SU-DHL-6 (cell line): ENCODE data around the gene KLF3.

Source experiments
- H2AFZ ChIP-seq: fragments of 200-600 bp; sonication (generic); 2 replicates; pipeline ENCODE4 v1.6.1; 2014; ENCODE audit warnings: low read depth, mild to moderate bottlenecking, moderate library complexity, mixed read lengths, antibody characterized with exemption, low read length; ENCODE audit not compliant: severe bottlenecking
- H3F3A ChIP-seq: fragments of 200-600 bp; shearing (Covaris generic); 2 replicates; pipeline ENCODE4 v1.6.0; 2016; ENCODE audit warnings: antibody characterized with exemption, mild to moderate bottlenecking; ENCODE audit not compliant: insufficient read depth
- H3K27ac ChIP-seq: fragments of 200-600 bp; sonication (generic); 2 replicates; pipeline ENCODE4 v1.5.1; 2016; ENCODE audit warnings: low read depth, mild to moderate bottlenecking, low read length, moderate library complexity, mixed read lengths
- H3K27me3 ChIP-seq: fragments of 200-600 bp; sonication (generic), shearing (Covaris generic); 2 replicates; pipeline ENCODE4 v1.6.0; 2014; ENCODE audit warnings: mild to moderate bottlenecking, low read length
- H3K36me3 ChIP-seq: fragments of 200-600 bp; sonication (generic); 2 replicates; pipeline ENCODE4 v1.6.1; 2014; ENCODE audit warnings: mild to moderate bottlenecking, low read length, mixed read lengths
- H3K4me2 ChIP-seq: fragments of 300-600, 200-600 bp; shearing (Covaris generic), sonication (generic); 2 replicates; pipeline ENCODE4 v1.6.0; 2014; ENCODE audit warnings: low read length, low read depth, mild to moderate bottlenecking; ENCODE audit not compliant: poor library complexity, severe bottlenecking
- H3K4me3 ChIP-seq: fragments of 200-600 bp; sonication (generic); 2 replicates; pipeline ENCODE4 v1.5.1; 2014; ENCODE audit warnings: antibody characterized with exemption, low read length, mild to moderate bottlenecking, mixed read lengths; ENCODE audit not compliant: insufficient read depth, poor library complexity, severe bottlenecking
- H3K79me2 ChIP-seq: fragments of 200-600 bp; sonication (generic); 2 replicates; pipeline ENCODE4 v1.6.1; 2014; ENCODE audit warnings: mild to moderate bottlenecking, low read length, moderate library complexity; ENCODE audit not compliant: insufficient read depth
- H3K9ac ChIP-seq: fragments of 200-600 bp; sonication (generic); 2 replicates; pipeline ENCODE4 v1.7.0; 2014; ENCODE audit warnings: mild to moderate bottlenecking, low read length
- H3K9me2 ChIP-seq: fragments of 200-600 bp; sonication (generic); replicated peaks from 2 replicates; pipeline ENCODE4 v1.6.1; 2014; ENCODE audit warnings: low read length; ENCODE audit not compliant: insufficient read depth
- H3K9me3 ChIP-seq: fragments of 200-600 bp; sonication (generic); 2 replicates; pipeline ENCODE4 v1.6.1; 2014; ENCODE audit warnings: low read length, mixed read lengths; ENCODE audit not compliant: insufficient read depth
- H4K20me1 ChIP-seq: fragments of 200-600 bp; sonication (generic); 2 replicates; pipeline ENCODE4 v1.6.1; 2014; ENCODE audit warnings: low read depth, mild to moderate bottlenecking, antibody characterized with exemption, low read length, moderate library complexity, mixed read lengths
- CTCF ChIP-seq: fragments of 200-600 bp; sonication (generic); IDR thresholded peaks from one replicate; pipeline ENCODE4 v1.5.1; 2017; ENCODE audit warnings: antibody characterized with exemption, mild to moderate bottlenecking, low read length, moderate library complexity; ENCODE audit not compliant: insufficient read depth, poor library complexity, severe bottlenecking
- EZH2phosphoT487 ChIP-seq: fragments of 200-600 bp; sonication (generic), shearing (Covaris generic); conservative IDR thresholded peaks from 2 replicates; pipeline ENCODE4 v1.6.1; 2018; ENCODE audit warnings: mild to moderate bottlenecking, antibody characterized with exemption, low read length, moderate library complexity, mixed read lengths

Gene KLF3

DNA sequence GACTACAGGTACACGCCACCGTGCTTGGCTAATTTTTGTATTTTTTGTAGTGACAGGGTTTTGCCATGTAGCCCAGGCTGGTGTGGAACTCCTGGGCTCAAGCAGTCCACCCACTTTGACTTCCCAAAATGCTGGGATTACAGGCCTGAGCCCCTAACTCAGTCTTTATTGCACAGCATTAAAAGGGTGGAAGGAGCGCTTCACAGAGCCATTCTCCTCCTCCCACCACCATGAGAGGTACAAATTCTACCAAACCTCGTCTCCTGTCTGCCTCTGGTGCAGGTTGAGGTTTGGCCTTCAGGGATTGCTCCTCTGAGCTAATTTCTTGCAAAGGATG is 66.5 kb downstream of the KLF3 start:
- no peaks in the 10 kb centered on the region for H3K27me3 ChIP-seq
- H3K27ac ChIP-seq: no peak overlapping the region
- no peaks in the 10 kb centered on the region for H3F3A ChIP-seq
- no peak overlapping the region for H3K9ac ChIP-seq
- peaks cover 8% of the 10 kb centered on the region; the same call in 1 of the 2 replicates for H3K9me3 ChIP-seq
- H3K4me3 ChIP-seq: no peak overlapping the region
- H3K9me2 ChIP-seq: no peaks in the 10 kb centered on the region
- no peaks in the 10 kb centered on the region for H3K79me2 ChIP-seq
- no peak for TF ChIP-seq EZH2phosphoT487
- TF ChIP-seq CTCF: no peak
- no peak overlapping the region for H3K4me2 ChIP-seq
- H2AFZ ChIP-seq: peak overlapping the region; percentile 25
- H3K36me3 ChIP-seq: no peaks in the 10 kb centered on the region
- H4K20me1 ChIP-seq: no peaks in the 10 kb centered on the region

DNA sequence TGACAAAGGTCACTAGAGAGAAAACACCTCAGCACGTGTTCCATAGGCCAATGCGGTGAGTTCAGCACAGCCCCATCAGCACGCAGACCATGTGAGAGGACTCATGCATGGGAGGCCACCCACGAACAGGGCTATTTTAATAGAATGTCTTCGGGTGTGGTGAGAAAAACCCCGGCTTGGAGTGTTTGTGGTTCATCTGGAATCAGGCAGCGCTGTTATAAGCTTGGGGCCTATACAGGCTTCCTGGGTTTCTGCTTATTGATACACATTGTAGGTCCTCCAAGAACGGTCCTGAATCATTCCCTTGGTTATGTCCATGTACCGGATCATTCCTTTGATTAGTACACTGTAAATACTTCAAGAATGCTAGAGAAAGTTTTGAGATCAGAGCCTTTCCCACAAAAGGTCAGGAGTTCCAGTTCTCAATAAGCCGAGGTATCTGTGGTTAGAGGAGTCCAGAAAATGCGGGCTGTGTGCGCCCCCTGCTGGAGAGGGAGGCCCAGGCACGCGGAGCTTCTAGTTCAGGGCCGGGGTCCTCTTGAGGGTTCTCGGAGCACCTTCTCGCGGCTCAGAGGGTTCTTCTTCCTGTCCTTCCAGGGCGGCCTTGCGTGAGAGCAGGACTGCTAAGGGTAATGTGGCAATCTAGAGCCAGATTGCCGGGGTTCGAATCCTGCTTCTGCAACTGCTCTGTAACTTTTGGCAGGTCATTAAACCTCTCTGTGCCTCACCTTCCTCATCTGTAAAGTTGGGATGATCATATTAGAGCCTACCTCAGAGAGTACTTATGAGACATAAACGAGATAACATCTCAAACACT is 67.0 kb downstream of the KLF3 start:
- H2AFZ ChIP-seq: peak overlapping the region; percentile 25

DNA sequence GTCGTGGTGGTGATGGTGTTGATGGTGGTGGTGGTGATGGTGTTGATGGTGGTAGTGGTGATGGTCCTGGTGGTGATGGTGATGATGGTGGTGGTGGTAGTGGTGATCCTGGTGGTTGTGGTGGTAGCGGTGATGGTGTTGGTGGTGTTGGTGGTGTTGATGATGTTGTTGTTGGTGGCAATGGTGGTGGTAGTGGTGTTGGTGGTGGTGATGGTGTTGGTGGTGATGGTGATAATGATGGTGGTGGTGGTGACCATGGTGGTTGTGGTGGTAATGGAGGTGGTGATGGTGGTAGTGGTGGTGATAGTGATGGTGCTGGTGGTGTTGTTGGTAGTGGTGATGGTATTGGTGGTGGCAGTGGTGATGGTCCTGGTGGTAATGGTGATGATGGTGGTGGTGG is 69.7 kb downstream of the KLF3 start:
- H3K4me3 ChIP-seq: no peak overlapping the region
- H3K36me3 ChIP-seq: no peaks in the 10 kb centered on the region
- H4K20me1 ChIP-seq: no peaks in the 10 kb centered on the region
- no peak overlapping the region for H3K27ac ChIP-seq
- H3F3A ChIP-seq: no peaks in the 10 kb centered on the region
- no peak overlapping the region for H3K9ac ChIP-seq
- H3K9me2 ChIP-seq: no peaks in the 10 kb centered on the region
- TF ChIP-seq CTCF: no peak
- no peak for TF ChIP-seq EZH2phosphoT487
- no peaks in the 10 kb centered on the region for H3K27me3 ChIP-seq
- peaks cover 8% of the 10 kb centered on the region; the same call in 1 of the 2 replicates for H3K9me3 ChIP-seq
- no peaks in the 10 kb centered on the region for H3K79me2 ChIP-seq
- no peak overlapping the region for H2AFZ ChIP-seq
- H3K4me2 ChIP-seq: no peak overlapping the region

More for the DNA sequence above, 67.0 kb downstream of the KLF3 start:
- no peak overlapping the region for H3K9ac ChIP-seq
- H3K9me2 ChIP-seq: no peaks in the 10 kb centered on the region
- no peak overlapping the region for H3K4me3 ChIP-seq
- H3K4me2 ChIP-seq: no peak overlapping the region
- no peaks in the 10 kb centered on the region for H4K20me1 ChIP-seq
- no peaks in the 10 kb centered on the region for H3K27me3 ChIP-seq
- H3K9me3 ChIP-seq: peaks cover 8% of the 10 kb centered on the region; the same call in 1 of the 2 replicates
- H3K36me3 ChIP-seq: no peaks in the 10 kb centered on the region
- no peaks in the 10 kb centered on the region for H3K79me2 ChIP-seq
- TF ChIP-seq CTCF: peak; percentile 97
- no peak for TF ChIP-seq EZH2phosphoT487
- H3K27ac ChIP-seq: no peak overlapping the region
- H3F3A ChIP-seq: no peaks in the 10 kb centered on the region
